Stimulated activated CD8-positive, alpha-beta memory T cell treated with anti-CD3 and anti-CD28 coated beads, Interleukin-15, amount 100 ng/mL, for 1 hour (primary cell): ENCODE results near the gene RRAS2.
"Not testable (repeated sequence)": the region's sequence is repeated elsewhere in the genome, so short reads cannot be mapped to it uniquely, and the experiment has no call there.

Source experiments
- DNase-seq: peaks from one replicate; pipeline ENCODE4 v3.0.0-alpha.2; 2020; ENCODE audit warnings: low read depth

Gene RRAS2

DNA sequence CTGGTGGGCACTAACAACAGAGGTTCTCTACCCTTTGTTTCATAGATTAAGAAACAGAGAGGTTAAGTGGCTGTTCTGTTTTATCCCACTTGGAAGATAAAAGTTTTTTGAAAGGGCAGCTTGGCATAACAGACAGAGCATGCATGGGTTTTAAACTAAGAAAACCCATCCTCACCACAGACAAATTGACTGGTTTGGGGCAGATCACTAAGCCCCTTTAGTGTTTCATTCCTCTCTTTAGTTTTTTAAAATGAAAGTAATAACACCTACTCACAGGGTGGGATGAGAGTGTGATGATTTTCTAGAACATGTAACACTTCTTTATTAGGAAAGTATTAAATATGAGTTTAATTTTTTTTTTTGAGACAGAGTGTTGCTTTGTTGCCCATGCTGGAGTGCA is 12.3 kb upstream of the RRAS2 start:
- no peak for DNase-seq

DNA sequence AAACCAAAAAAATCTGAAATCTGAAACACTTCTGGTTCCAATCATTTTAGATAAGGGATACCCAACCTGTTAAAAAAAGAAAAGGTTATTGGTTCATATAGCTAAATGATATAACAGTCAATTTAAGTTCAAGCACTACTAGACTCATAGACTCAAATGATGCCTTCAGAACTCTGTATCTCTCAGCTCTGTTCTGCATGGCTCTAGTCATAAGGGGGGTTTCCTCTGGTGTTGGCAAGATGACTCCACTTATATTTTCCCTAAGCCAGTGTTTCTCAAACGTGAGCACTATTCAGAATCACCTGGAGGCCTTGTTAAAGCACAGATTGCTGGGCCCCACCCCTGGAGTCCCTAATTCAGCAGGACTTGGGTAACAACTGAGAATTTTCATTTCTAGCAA is 11.5 kb upstream of the RRAS2 start:
- DNase-seq = no peak

DNA sequence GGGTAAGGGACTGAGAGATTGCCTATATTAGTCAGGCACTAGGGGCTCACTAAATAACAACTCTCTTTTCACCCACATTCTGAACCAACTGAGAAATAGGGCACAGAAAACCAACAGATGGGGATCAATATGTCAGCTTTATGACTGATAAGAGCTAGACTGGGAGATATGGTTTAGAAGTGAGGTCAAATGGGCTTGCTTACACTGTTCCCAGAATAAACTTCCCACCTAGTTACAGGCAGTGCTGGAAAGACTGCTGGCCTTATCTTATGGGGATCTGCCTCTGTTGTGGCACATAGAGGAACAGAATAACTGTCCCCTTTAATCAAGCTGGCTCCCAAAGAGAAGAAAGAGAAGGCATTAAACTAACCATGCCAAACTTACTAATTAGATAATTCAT is 10.6 kb upstream of the RRAS2 start:
- no peak for DNase-seq

DNA sequence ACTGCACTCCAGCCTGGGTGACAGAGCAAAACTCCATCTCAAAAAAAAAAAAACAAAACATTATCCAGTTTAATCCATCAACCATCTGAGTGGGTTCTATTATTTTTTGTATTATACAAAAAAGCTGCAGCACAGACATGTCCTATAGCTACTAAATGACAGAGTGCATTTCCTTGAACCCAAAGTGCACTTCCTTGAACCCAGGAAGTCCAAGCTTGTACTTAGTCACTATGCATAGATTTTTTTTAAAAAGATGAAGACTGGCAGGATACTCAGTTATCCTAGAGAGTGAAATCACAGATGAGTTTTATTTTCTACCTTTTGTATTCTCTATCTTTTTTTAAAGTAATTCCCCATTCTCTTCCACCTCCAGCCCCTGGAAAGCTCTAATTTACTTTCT is 8.0 kb upstream of the RRAS2 start:
- no peak for DNase-seq

DNA sequence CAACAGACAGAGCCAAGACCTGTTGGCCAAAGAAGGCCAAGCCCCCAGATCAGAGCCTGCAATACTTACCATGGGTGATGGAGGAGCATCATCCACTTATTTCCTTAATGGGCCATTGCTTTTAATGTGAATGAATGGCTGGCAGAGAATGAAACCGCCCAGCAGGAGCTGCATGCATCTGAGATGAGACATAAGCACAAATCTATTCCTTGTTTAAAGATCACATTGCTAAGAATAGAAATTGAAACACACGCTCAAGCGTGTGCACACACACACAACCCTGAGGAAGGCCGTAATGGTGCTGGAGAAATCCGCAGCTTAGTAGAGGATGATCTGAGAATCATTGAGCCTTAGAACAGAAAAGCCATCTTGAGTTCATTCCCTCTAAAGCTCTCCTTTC is 5.3 kb upstream of the RRAS2 start:
- DNase-seq = no peak

DNA sequence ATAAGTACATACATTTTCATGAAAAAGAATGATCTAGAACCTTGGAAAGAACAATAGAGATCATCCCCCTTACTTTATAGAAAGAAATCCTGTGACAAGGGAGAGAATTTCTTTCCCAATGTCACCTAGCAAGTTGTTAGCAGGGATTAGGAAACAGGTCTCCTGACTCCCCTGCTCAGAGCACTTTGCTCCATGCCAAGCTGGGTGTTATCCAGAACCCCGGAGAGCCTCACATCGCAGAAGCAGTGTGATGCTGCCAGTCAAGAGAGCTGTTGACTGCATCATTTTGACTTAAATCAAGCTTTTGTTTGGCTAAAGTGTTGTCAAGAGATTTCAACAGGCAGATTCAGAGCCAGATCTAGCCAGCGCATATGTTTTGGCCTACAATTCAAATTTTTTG is 3.6 kb upstream of the RRAS2 start:
- DNase-seq = no peak

DNA sequence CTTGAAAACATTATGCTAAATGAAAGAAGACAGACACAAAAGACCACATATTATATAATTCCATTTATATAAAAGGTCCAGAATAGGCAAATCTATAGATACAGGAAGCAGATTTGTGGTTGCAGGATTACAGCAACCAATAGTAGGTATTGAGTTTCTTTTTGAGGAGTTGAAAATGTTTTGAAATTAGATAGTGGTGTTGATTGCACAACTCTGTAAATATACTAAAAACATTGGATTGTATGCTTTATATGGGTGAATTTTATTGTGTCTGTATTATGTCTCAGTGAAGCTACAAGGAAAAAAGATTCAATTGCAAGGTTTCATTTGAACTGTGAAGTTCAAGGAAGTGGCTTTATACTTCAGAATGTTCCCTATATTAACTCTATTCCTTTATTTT is 3.0 kb upstream of the RRAS2 start:
- DNase-seq = no peak

DNA sequence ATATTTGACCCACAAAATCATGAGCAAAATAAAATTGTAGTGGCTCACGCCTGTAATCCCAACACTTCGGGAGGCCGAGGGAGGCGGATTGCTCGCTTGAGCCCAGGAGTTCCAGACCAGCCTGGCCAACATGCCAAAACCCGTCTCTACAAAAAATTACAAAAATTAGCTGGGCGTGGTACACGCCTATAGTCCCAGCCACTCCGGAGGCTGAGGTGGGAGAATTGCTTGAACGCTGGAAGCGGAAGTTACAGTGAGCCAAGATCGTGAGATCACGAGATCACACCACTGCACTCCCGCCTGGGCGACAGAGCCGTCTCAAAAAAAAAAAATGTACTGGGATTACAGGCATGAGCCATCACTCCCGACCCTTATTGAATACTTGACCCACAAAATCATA is 2.0 kb upstream of the RRAS2 start:
- no peak for DNase-seq

DNA sequence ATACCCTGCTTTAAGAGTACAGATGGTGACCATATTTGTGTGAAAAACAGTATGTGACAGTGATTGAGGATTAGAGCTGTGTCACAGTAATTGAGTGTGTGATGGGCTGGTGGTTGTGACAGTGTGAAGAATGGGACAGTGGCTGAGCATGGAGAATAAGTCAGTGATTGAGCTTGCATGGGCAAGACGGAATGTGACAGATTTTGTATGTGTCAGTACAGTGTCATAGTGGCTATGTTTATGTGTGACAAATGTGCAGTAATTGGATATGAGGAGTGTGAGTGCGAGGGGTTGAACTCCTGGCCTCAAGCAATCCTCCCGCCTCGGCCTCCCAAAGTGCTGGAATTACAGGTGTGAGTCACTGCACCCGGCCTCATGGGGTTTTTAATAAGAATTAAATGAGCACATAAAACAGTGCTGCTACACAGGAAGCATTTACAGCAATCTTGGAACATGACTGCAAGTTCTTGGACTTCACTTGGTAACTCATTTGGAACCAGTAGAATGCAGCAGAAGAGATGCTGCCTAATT is 583 bp upstream of the RRAS2 start:
- no peak for DNase-seq

DNA sequence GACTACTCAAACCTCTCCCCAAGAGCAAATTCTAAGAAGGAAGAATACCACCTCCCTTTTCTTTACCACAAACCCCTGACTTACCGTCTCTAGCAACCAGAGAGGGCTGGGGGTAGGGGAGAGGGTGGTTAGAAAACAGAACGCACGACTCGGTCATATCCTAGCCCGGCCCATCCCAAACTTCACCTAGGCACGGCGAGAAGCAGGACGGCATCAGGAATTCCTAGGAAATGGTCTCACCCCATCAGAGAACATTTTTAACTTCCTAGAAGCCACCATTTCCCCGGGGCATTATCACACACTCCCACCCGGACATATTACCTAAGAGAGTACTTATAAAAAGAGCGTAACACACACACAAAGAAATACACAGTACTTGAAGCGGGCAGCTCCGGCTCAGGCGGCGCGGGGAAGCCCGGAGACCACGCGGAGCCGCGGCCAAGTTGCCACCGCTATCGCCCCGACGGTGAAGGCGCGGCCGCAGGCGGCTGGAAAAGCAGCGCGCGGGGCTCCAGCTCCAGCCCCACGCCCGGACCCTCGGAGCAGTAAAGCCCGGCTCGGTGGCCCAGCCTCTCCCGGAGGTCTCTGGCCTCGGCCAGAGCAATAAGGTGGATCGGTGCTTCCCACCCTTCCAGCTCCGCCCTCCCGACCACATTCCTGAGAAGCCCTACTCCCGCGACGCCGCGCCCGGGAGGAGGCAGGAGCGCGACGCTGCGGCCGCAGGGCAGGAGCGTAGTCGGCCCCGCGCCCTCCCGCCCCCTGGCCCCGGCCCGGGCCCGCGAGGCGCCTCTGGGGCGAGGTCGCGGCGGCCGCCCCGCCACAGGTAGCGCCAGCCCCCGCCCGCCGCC is 878 bp downstream of the RRAS2 start:
- no peak for DNase-seq

DNA sequence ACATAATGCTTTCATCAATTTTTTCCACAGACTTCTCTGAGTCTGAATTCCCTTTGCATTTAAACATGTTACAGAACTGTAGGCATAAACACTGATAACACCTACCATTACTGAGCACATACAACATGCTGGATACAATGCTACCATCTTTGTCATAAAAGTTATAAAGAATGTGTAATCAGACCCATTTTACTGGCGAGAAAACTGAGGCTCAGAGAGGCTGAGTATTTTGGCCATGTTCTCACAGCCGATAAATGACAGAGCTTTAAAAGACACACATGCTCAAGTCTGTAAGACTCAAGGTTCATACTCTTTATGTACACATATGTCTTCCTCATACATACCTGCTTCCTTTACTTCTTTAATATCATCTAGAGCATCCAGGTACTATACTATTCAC is 2.6 kb downstream of the RRAS2 start:
- DNase-seq = no peak

DNA sequence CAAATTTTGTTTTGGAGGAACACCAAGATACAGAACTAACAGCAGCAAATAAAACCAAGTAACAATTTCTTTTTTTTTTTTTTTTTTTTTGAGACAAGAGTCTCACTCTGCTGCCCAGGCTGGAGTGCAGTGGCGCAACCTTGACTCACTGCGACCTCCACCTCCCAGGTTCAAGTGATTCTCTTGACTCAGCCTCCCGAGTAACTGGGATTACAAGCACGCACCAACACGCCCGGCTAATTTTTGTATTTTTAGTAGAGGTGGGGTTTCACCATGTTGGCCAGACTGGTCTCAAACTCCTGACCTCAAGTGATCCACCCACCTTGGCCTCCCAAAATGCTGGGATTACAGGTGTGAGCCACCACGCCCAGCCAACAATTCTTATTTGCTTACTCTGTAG is 4.4 kb downstream of the RRAS2 start:
- DNase-seq = not testable (repeated sequence)

DNA sequence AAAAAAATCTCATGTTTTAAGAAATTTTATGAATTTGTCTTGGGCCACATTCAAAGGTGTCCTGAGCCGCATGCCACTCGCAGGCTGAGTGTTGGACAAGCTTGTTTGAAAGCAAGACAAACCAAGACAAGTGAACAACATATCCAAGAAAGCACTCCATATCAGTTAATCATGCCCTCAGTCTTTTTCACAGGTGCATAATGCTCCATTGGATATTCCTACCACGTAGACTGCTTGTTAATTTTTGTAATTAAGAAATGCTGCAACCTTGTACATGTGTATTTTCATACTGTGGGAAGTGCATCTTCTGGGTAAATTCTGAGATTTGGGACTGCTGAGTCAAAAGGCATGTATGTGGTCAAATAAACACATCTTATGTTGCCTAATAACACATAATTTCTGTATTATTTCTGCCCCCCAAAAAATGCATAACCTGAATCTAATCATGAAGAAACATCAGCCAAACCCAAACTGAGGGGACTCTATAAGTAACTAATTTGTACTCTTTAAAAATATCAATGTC is 8.2 kb downstream of the RRAS2 start:
- DNase-seq = no peak

DNA sequence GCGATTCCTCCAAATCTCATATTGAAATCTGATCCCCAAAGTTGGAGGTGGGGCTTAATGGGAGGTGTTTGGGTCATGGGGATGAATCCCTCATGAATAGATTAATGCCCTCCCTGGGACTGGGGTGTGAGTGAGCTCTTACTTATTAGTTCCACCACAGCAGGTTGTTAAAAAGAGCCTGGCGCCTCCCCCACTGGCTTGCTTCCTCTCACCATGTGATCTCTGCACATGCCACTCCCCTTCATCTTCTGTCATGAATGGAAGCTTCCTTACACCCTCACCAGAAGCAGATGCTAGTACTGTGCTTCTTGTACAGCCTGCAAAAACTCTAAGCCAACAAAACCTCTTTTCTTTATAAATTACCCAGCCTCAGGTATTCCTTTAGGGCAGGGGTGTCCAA is 8.8 kb downstream of the RRAS2 start:
- no peak for DNase-seq

DNA sequence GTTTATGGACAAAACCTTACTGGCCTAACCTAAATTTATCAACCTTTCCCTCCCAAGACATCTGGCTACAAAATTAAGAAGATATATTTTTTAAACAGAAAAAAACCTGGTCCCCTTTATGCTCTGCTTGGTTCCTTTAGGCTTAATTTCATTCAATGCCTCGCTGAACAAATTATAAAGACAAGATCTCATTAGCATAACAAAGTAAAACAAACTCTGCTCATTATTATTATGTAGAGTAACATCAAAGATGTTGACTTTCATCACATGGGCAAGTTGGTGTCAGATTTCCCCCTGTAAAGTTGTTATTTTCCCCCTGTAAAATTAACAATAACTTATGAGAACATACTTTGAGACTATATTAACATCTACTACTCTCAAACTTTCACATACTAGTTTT is 11.0 kb downstream of the RRAS2 start:
- DNase-seq = no peak

DNA sequence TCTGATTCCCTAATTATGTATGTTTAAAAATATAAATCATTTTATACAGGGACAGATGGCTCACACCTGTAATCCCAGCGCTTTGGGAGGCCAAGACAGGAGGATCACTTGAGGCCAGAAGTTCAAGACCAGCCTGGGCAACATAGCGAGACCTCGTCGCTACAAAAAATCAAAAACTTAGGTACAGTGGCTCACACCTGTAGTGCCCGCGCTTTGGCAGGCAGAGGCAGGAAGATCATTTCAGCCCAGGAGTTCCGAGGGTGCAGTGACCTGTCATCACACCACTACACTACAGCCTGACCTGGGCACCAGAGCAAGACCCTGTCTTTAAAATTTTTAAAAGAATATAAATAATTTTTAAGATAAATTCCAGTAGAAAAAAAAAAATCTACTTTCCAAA is 11.5 kb downstream of the RRAS2 start:
- no peak for DNase-seq

DNA sequence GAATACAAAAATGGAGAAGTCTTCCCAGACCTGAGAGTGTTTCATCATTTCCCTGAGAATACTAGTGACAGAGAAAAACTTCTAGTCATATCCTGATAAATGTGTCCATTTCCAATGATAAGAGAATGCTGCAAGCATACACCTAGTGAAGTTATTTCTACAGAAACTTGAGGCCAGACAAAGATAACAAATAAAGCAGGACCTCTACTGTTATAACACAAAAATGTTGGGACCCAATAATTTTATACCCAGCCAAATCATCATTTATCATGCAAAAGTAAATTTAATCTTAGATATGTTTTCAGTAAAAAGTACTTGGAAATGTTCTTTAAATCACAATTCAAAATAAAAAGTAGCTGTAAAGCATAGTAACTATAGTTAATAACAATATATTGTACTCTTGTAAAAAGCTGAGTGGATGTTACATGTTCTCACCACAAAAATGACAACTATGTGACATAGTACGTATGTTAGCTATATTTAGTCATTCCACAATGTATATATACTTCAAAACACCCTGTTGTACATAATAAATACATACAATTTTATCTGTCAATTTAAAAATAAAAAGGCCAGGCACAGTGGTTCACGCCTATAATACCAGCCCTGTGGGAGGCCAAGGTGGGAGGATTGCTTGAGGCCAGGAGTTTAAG is 12.6 kb downstream of the RRAS2 start:
- no peak for DNase-seq

DNA sequence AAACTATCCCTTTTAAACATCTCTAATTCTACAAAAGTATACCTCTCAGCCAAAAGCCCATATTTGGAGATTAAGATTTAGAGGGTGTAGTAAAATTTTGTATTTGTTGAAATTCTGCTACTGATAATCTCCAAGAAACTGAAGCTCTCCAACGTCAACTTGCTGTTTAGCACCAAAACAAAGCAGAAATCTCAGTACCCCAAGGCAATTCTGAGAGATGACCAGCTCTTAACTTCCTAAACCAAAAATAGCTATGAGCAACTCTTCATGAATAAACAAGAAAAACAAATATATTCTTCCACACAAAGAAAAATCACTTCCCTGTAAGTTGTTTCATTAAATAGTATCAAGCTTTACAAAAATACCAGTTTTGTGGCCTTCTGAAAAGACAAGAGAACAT is 13.3 kb downstream of the RRAS2 start:
- no peak for DNase-seq

DNA sequence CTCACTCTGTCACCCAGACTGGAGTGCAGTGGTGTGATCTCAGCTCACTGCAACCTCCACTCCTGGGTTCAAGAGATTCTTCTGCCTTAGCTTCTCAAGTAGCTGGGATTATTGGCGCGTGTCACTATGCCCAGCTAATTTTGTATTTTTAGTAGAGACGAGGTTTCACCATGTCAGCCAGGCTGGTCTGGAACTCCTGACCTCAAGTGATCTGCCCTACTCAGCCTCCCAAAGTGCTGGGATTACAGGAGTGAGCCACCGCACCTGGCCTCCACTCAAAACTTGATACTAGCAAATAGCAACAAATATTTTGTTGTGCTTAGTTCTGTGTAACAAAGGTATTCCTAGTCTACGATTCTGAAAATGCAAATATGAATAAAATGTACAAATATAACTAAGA is 14.0 kb downstream of the RRAS2 start:
- DNase-seq = not testable (repeated sequence)

DNA sequence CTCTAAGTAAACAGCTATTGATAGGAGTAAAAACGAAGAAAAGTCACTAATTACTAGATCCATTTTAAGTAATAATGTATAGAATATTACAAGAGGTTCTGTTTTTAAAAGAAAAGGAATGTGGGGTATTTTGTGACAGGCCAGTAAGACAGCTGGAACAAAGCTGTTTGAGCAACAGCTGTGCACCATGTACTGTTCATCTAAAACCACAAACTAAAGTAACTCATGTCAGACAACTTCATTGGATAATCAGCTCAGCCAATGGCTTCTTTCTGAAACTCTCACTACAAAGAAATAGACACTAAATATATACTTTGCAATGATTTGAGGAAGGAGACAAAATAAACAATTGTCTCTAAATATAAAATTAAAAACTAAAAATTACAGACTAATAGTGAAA is 16.1 kb downstream of the RRAS2 start:
- no peak for DNase-seq

DNA sequence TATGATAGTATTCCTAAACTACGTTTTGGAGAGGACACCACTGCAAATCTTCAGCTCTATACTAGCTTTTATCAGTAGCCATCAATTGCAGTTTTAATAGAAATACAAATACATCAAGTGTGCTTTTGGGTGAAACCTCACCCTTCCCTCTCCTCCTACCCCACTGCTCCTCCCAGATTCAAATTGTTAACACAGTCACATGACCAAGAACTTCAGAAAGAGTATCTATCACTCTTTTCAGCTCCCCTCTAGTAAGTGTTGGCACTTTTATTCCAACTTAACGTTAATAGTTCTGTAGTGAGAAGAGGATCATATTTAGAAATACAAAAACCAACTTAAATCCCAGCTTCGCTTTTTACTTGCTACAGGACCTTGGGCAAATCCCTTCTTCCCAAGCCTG is 17.0 kb downstream of the RRAS2 start:
- DNase-seq = no peak

DNA sequence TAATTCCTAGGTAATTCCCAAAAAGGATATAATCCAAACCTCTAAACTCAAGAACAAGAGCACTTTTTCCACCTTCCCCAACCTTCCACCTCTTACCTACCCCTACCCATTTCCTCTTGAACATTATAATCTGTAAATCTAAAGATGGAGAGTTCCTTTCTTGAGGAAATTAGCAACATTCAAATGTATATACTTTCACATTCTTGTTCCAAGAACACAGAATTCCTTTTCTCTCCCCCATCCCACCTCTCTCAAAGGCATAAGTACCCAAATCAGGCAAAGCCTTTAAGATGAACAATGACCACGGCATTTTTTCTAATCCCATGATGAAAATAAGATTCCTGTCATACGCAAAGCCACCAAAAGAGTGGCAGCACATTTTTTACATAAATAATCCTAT is 18.3 kb downstream of the RRAS2 start:
- no peak for DNase-seq

DNA sequence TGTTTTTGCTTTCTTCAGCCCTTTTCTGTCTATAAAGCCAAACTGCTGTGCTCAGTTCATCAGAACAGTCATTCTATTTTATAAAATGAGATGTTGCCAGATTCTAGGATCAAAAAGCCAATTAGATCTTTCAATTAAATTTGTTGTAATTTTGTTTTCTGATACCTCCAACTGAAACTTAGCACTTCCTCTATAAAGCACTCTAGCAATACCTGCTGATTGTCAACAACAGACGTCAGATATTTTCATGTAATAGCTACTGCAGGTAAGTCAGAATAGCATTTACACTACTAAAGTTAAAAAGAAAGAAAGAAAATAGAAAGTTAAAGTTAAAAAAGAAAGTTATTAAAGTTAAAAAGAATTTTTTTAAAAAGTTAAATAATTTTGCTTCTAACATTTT is 19.6 kb downstream of the RRAS2 start:
- no peak for DNase-seq
